ENCODE results near the gene PDZD2. TPM values are rescaled to one million over a fixed set of nuclear protein-coding genes. Genes with fewer than 3 reads are reported as not detected.
"Not testable (repeated sequence)": the region's sequence is repeated elsewhere in the genome, so short reads cannot be mapped to it uniquely, and the experiment has no call there.

PDZD2 gene
- total and polyA plus RNA-seq, 2 experiments from 2014 or later = 0.21 TPM; not detected in 1

- in situ Hi-C loops (cut with MboI) = no loop called here
- no peak overlapping the region for H3K9ac ChIP-seq
- H3K4me1 ChIP-seq (ENCODE audit: insufficient read depth) = 0 out of 2 replicates have a peak, but pooled peaks cover 9% of the 10 kb centered on the region
- no peaks in the 10 kb centered on the region for H3K79me2 ChIP-seq (ENCODE audit: insufficient read depth)
- no peak for DNase-seq
- TF ChIP-seq EZH2 (IDR thresholded peaks at IDR 0.05; ENCODE audit: insufficient read depth, poor library complexity, severe bottlenecking) (no peak), EZH2phosphoT487 (IDR thresholded peaks at IDR 0.05; ENCODE audit: insufficient read depth, low read depth) (no peak)
- WGBS, 2 experiments (ENCODE audit: low coverage in 1 of 2, low lambda C conversion rate in 2 of 2, missing lambda C conversion rate in 2 of 2) = 14 to 22% methylated on average over 5 of the region's 5 CpGs
- H3K36me3 ChIP-seq (ENCODE audit: low read depth) = no peaks in the 10 kb centered on the region
- no peak overlapping the region for H3K27ac ChIP-seq
- no peak overlapping the region for H3K4me2 ChIP-seq (ENCODE audit: unreplicated experiment)
- no peaks in the 10 kb centered on the region for H3K9me2 ChIP-seq (ENCODE audit: insufficient read depth)
- no peaks in the 10 kb centered on the region for H3K9me3 ChIP-seq (ENCODE audit: low read depth)
- H3F3A ChIP-seq (ENCODE audit: insufficient read depth) = no peaks in the 10 kb centered on the region
- no peak overlapping the region for H3K4me3 ChIP-seq
- H4K20me1 ChIP-seq (ENCODE audit: insufficient read depth) = no peaks in the 10 kb centered on the region
- H3K27me3 ChIP-seq (replicated peaks; ENCODE audit: insufficient read depth) = peaks cover 33% of the 10 kb centered on the region; the same call in 1 of the 2 replicates
- H2AFZ ChIP-seq = no peak overlapping the region
Measured at GRCh38 chr5:31966936-31967335, 328.0 kb downstream of the PDZD2 start.

- TF ChIP-seq EZH2 (IDR thresholded peaks at IDR 0.05; ENCODE audit: insufficient read depth, poor library complexity, severe bottlenecking) (no peak), EZH2phosphoT487 (IDR thresholded peaks at IDR 0.05; ENCODE audit: insufficient read depth, low read depth) (no peak)
- H3K9ac ChIP-seq = no peak overlapping the region
- H3K36me3 ChIP-seq (ENCODE audit: low read depth) = no peaks in the 10 kb centered on the region
- H2AFZ ChIP-seq = no peak overlapping the region
- no peaks in the 10 kb centered on the region for H4K20me1 ChIP-seq (ENCODE audit: insufficient read depth)
- WGBS, 2 experiments (ENCODE audit: low coverage in 1 of 2, low lambda C conversion rate in 2 of 2, missing lambda C conversion rate in 2 of 2) = 18% methylated on average over 3 of the region's 3 CpGs
- in situ Hi-C loops (cut with MboI) = no loop called here
- no peak overlapping the region for H3K27ac ChIP-seq
- H3K27me3 ChIP-seq (replicated peaks; ENCODE audit: insufficient read depth) = peaks cover 33% of the 10 kb centered on the region; the same call in 1 of the 2 replicates
- no peak for DNase-seq
- H3K4me1 ChIP-seq (ENCODE audit: insufficient read depth) = 0 out of 2 replicates have a peak, but pooled peaks cover 9% of the 10 kb centered on the region
- H3K9me2 ChIP-seq (ENCODE audit: insufficient read depth) = no peaks in the 10 kb centered on the region
- no peaks in the 10 kb centered on the region for H3K9me3 ChIP-seq (ENCODE audit: low read depth)
- no peak overlapping the region for H3K4me3 ChIP-seq
- H3K4me2 ChIP-seq (ENCODE audit: unreplicated experiment) = no peak overlapping the region
- H3F3A ChIP-seq (ENCODE audit: insufficient read depth) = no peaks in the 10 kb centered on the region
- H3K79me2 ChIP-seq (ENCODE audit: insufficient read depth) = no peaks in the 10 kb centered on the region
Measured at GRCh38 chr5:31967461-31967860, 328.5 kb downstream of the PDZD2 start.

DNA sequence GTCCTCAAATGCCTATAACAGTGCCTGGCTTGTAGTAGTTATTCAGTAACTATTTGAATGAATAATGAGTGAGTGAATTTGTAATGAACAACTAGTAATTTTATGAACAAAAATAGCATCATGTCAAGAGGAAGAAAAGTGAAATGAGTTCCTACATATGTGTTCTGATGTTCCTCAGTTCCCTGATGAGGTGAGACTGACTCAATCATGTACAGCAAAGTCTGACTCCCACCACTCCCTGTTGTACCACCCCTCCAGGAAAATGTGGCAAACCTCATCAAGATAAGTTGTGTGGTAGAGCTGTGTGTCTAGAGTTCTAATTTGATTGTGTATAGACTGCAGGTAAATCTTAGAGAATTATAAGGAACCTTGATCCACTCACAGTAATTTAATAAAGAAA is 333.6 kb downstream of the PDZD2 start:
- no peaks in the 10 kb centered on the region for H3K79me2 ChIP-seq (ENCODE audit: insufficient read depth)
- H4K20me1 ChIP-seq (ENCODE audit: insufficient read depth) = no peaks in the 10 kb centered on the region
- 0 out of 2 replicates have a peak, but pooled peaks cover 17% of the 10 kb centered on the region for H3K27me3 ChIP-seq (replicated peaks; ENCODE audit: insufficient read depth)
- H3K4me2 ChIP-seq (ENCODE audit: unreplicated experiment) = no peak overlapping the region
- no peaks in the 10 kb centered on the region for H3K4me1 ChIP-seq (ENCODE audit: insufficient read depth)
- no peaks in the 10 kb centered on the region for H3K36me3 ChIP-seq (ENCODE audit: low read depth)
- H2AFZ ChIP-seq = no peak overlapping the region
- H3F3A ChIP-seq (ENCODE audit: insufficient read depth) = no peaks in the 10 kb centered on the region
- in situ Hi-C loops (cut with MboI) = no loop called here
- no peaks in the 10 kb centered on the region for H3K9me2 ChIP-seq (ENCODE audit: insufficient read depth)
- H3K9ac ChIP-seq = no peak overlapping the region
- no peak for DNase-seq
- H3K4me3 ChIP-seq = no peak overlapping the region
- H3K9me3 ChIP-seq (ENCODE audit: low read depth) = no peaks in the 10 kb centered on the region
- no peak overlapping the region for H3K27ac ChIP-seq
- TF ChIP-seq EZH2phosphoT487 (IDR thresholded peaks at IDR 0.05; ENCODE audit: insufficient read depth, low read depth) = no peak
- TF ChIP-seq EZH2 (IDR thresholded peaks at IDR 0.05; ENCODE audit: insufficient read depth, poor library complexity, severe bottlenecking) = no peak

GRCh38 chr5:31975189-31975612 is 336.3 kb downstream of the PDZD2 start:
- H3K36me3 ChIP-seq (ENCODE audit: low read depth); DNase-seq: not testable (repeated sequence)

DNA sequence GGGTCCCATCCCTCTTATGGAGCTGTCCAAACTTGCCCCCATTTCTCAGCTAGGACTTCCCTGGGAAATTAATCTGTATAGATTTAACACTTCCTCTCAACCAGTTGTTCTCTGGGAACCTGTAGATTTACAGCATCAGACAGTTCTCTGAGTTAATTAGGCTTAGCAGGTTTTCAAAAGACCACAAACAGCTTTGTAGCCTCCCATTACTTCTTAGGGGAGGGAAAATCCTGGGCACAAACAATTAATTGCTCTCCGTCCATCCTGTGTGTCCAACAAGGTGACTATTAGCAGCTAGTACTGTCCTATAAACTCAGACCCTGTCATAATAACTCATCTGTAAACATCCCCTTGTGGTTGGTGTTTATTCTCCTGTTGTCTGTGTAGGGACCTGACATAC is 337.2 kb downstream of the PDZD2 start:
- no peak overlapping the region for H3K27ac ChIP-seq
- no peak for DNase-seq
- no peaks in the 10 kb centered on the region for H3K9me2 ChIP-seq (ENCODE audit: insufficient read depth)
- no peak overlapping the region for H3K4me3 ChIP-seq
- H3K79me2 ChIP-seq (ENCODE audit: insufficient read depth) = no peaks in the 10 kb centered on the region
- in situ Hi-C loops (cut with MboI) = no loop called here
- H3K4me1 ChIP-seq (ENCODE audit: insufficient read depth) = no peaks in the 10 kb centered on the region
- H4K20me1 ChIP-seq (ENCODE audit: insufficient read depth) = no peaks in the 10 kb centered on the region
- no peak overlapping the region for H3K4me2 ChIP-seq (ENCODE audit: unreplicated experiment)
- TF ChIP-seq EZH2phosphoT487 (IDR thresholded peaks at IDR 0.05; ENCODE audit: insufficient read depth, low read depth) (no peak), EZH2 (IDR thresholded peaks at IDR 0.05; ENCODE audit: insufficient read depth, poor library complexity, severe bottlenecking) (no peak)
- no peak overlapping the region for H3K9ac ChIP-seq
- H2AFZ ChIP-seq = no peak overlapping the region
- H3K36me3 ChIP-seq (ENCODE audit: low read depth) = no peaks in the 10 kb centered on the region
- peaks cover 14% of the 10 kb centered on the region; the same call in 1 of the 2 replicates for H3K27me3 ChIP-seq (replicated peaks; ENCODE audit: insufficient read depth)
- 85 to 88% methylated on average over 1 of the region's 1 CpG for WGBS, 2 experiments (ENCODE audit: low coverage in 1 of 2, low lambda C conversion rate in 2 of 2, missing lambda C conversion rate in 2 of 2)
- H3F3A ChIP-seq (ENCODE audit: insufficient read depth) = no peaks in the 10 kb centered on the region
- H3K9me3 ChIP-seq (ENCODE audit: low read depth) = no peaks in the 10 kb centered on the region

More at GRCh38 chr5:31975189-31975612, 336.3 kb downstream of the PDZD2 start:
- H3K4me2 ChIP-seq (ENCODE audit: unreplicated experiment); H3K9me2 ChIP-seq (ENCODE audit: insufficient read depth); H2AFZ ChIP-seq; H3K9me3 ChIP-seq (ENCODE audit: low read depth); H4K20me1 ChIP-seq (ENCODE audit: insufficient read depth); H3K79me2 ChIP-seq (ENCODE audit: insufficient read depth); H3K4me3 ChIP-seq; H3K4me1 ChIP-seq (ENCODE audit: insufficient read depth); H3F3A ChIP-seq (ENCODE audit: insufficient read depth); H3K27ac ChIP-seq; in situ Hi-C loops (cut with MboI); H3K9ac ChIP-seq: not testable (repeated sequence)
- WGBS, 2 experiments (ENCODE audit: low coverage in 1 of 2, low lambda C conversion rate in 2 of 2, missing lambda C conversion rate in 2 of 2) = 89 to 90% methylated on average over 5 of the region's 5 CpGs
- H3K27me3 ChIP-seq (replicated peaks; ENCODE audit: insufficient read depth) = peaks cover 17% of the 10 kb centered on the region; the same call in 1 of the 2 replicates
